Skeletal muscle cell (primary cell): ENCODE data around the gene TMEM184C.

ENCODE experiments used
- DNase-seq: peaks from one replicate; pipeline ENCODE4 v3.0.0-alpha.2; 2010; ENCODE audit warnings: low read depth
- H3K4me3 ChIP-seq: 2 replicates; pipeline ENCODE4 v1.5.1; 2011; ENCODE audit warnings: low read depth, mild to moderate bottlenecking, control low read depth, low read length, moderate library complexity

Gene TMEM184C

GRCh38 chr4:147707892-147708672 lies 90.9 kb downstream of the TMEM184C start:
- DNase-seq, result no peak
- no peak overlapping the region for H3K4me3 ChIP-seq

GRCh38 chr4:147709999-147710398 lies 92.8 kb downstream of the TMEM184C start:
- DNase-seq, result no peak

GRCh38 chr4:147714575-147715401 lies 97.6 kb downstream of the TMEM184C start:
- H3K4me3 ChIP-seq, result no peak overlapping the region
- peak; percentile 45 for DNase-seq

More at GRCh38 chr4:147709999-147710398, 92.8 kb downstream of the TMEM184C start:
- H3K4me3 ChIP-seq, result no peak overlapping the region

GRCh38 chr4:147717878-147718277 lies 100.7 kb downstream of the TMEM184C start:
- no peak overlapping the region for H3K4me3 ChIP-seq
- no peak for DNase-seq
